GM12864 (cell line): ENCODE measurements around the gene CCR9.

Experiments
- DNase-seq: peaks from one replicate; pipeline ENCODE4 v3.0.0-alpha.2; 2011; ENCODE audit warnings: low read depth
- H3K4me3 ChIP-seq: 2 replicates; pipeline ENCODE4 v1.5.1; 2011; ENCODE audit warnings: mild to moderate bottlenecking, low read depth, low read length, control low read depth
- CTCF ChIP-seq: IDR thresholded peaks from 2 replicates; pipeline ENCODE4 v1.5.1; 2011; ENCODE audit warnings: low read depth, mild to moderate bottlenecking, moderate library complexity, low read length, control low read depth, inconsistent platforms; ENCODE audit errors: missing control alignments

CCR9 gene

GRCh38 chr3:45914362-45915058 is 28.2 kb downstream of the CCR9 start:
- TF ChIP-seq CTCF: no peak
- DNase-seq: no peak
- no peak overlapping the region for H3K4me3 ChIP-seq

GRCh38 chr3:45915059-45915439 is 28.7 kb downstream of the CCR9 start:
- no peak for DNase-seq
- TF ChIP-seq CTCF: no peak
- no peak overlapping the region for H3K4me3 ChIP-seq

GRCh38 chr3:45915518-45916231 is 29.3 kb downstream of the CCR9 start:
- no peak for TF ChIP-seq CTCF
- DNase-seq: peak; percentile 94
- no peak overlapping the region for H3K4me3 ChIP-seq

- TF ChIP-seq CTCF: no peak
- no peak overlapping the region for H3K4me3 ChIP-seq
- DNase-seq: no peak
Observed at GRCh38 chr3:45917146-45917898, 31.0 kb downstream of the CCR9 start.

- no peak for TF ChIP-seq CTCF
- no peak overlapping the region for H3K4me3 ChIP-seq
- no peak for DNase-seq
Observed at GRCh38 chr3:45921158-45922038, 35.1 kb downstream of the CCR9 start.

- TF ChIP-seq CTCF: no peak
- no peak overlapping the region for H3K4me3 ChIP-seq
- DNase-seq: no peak
Observed at GRCh38 chr3:45922039-45922326, 35.6 kb downstream of the CCR9 start.
